ENCODE measurements around the gene TMCO4. TPM values are rescaled to one million over a fixed set of nuclear protein-coding genes. Genes with fewer than 3 reads are reported as not detected.

TMCO4 gene
- total RNA-seq, 1 experiment from 2014 or later = 7.2 TPM

DNA sequence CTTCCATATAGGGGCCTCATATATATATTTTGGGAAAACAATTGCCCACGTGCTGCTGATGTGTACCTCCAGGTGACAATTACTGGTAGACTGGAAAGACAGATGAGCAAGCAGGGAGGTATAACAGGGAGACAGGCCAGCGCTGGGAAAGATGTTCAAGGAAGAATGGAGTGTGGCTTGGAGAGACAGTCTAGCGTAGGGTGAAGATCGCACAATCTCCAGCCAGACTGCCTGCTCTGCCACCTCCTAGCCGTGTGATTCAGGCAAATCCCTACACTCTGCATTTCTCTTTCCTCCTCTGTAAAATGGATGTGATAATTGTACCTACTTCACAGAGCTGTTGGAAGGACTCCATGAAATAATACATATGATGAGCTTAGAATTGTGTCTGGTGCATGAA is 66.1 kb downstream of the TMCO4 start:
- TF ChIP-seq IRF2 (CRISPR knock-in tag; IDR thresholded peaks at IDR 0.05; ENCODE audit: borderline replicate concordance, low read depth) (no peak), ETV6 (CRISPR knock-in tag; IDR thresholded peaks at IDR 0.05) (no peak), FOXJ3 (CRISPR knock-in tag; IDR thresholded peaks at IDR 0.05; ENCODE audit: borderline replicate concordance) (no peak), ELF4 (CRISPR knock-in tag; IDR thresholded peaks at IDR 0.05; ENCODE audit: low read depth) (no peak), ZNF232 (CRISPR knock-in tag; IDR thresholded peaks at IDR 0.05) (no peak), SMAD4 (CRISPR knock-in tag; IDR thresholded peaks at IDR 0.05) (no peak), HMGXB4 (CRISPR knock-in tag; IDR thresholded peaks at IDR 0.05) (no peak), MYBL2 (CRISPR knock-in tag; IDR thresholded peaks at IDR 0.05) (no peak), NR2C2 (CRISPR knock-in tag; IDR thresholded peaks at IDR 0.05) (no peak), OVOL2 (CRISPR knock-in tag; IDR thresholded peaks at IDR 0.05; ENCODE audit: borderline replicate concordance) (no peak), RORB (CRISPR knock-in tag; IDR thresholded peaks at IDR 0.05) (no peak), GTF2I (CRISPR knock-in tag; conservative IDR thresholded peaks at IDR 0.05) (no peak)
- TF ChIP-seq, protein P1, sequence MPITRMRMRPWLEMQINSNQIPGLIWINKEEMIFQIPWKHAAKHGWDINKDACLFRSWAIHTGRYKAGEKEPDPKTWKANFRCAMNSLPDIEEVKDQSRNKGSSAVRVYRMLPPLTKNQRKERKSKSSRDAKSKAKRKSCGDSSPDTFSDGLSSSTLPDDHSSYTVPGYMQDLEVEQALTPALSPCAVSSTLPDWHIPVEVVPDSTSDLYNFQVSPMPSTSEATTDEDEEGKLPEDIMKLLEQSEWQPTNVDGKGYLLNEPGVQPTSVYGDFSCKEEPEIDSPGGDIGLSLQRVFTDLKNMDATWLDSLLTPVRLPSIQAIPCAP (CRISPR knock-in tag; IDR thresholded peaks at IDR 0.05) = no peak
- TF ChIP-seq, protein P2, sequence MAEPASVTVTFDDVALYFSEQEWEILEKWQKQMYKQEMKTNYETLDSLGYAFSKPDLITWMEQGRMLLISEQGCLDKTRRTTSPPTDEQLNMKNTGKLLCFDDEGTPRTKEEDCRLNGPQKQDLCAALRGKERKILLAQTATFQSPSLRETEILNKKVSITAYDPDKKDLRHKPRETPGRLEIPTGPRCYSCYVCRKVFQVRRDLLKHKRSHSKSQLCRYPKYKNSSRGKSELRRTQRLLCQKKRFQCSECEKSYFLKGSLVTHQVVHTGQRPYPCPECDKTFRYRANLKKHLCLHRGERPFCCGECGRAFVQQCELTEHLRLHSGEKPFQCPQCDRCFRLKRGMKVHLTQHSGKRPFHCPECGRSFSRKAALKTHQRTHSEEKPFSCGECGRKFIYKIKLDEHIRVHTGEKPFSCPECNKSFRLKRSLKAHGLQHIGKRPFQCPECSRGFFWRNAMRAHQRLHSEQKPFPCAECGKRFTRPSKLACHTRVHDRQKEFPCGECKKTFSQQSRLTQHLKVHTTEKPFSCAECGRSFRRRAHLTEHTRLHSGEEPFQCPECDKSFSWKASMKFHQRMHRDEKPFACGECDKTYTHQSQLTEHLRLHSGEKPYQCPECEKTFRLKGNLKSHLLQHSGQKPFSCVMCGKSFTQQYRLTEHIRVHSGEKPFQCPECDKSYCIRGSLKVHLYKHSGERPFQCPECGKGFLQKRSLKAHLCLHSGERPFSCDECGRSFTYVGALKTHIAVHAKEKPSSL (CRISPR knock-in tag; conservative IDR thresholded peaks at IDR 0.05) = no peak
- TF ChIP-seq, protein P3, sequence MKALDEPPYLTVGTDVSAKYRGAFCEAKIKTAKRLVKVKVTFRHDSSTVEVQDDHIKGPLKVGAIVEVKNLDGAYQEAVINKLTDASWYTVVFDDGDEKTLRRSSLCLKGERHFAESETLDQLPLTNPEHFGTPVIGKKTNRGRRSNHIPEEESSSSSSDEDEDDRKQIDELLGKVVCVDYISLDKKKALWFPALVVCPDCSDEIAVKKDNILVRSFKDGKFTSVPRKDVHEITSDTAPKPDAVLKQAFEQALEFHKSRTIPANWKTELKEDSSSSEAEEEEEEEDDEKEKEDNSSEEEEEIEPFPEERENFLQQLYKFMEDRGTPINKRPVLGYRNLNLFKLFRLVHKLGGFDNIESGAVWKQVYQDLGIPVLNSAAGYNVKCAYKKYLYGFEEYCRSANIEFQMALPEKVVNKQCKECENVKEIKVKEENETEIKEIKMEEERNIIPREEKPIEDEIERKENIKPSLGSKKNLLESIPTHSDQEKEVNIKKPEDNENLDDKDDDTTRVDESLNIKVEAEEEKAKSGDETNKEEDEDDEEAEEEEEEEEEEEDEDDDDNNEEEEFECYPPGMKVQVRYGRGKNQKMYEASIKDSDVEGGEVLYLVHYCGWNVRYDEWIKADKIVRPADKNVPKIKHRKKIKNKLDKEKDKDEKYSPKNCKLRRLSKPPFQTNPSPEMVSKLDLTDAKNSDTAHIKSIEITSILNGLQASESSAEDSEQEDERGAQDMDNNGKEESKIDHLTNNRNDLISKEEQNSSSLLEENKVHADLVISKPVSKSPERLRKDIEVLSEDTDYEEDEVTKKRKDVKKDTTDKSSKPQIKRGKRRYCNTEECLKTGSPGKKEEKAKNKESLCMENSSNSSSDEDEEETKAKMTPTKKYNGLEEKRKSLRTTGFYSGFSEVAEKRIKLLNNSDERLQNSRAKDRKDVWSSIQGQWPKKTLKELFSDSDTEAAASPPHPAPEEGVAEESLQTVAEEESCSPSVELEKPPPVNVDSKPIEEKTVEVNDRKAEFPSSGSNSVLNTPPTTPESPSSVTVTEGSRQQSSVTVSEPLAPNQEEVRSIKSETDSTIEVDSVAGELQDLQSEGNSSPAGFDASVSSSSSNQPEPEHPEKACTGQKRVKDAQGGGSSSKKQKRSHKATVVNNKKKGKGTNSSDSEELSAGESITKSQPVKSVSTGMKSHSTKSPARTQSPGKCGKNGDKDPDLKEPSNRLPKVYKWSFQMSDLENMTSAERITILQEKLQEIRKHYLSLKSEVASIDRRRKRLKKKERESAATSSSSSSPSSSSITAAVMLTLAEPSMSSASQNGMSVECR (CRISPR knock-in tag; IDR thresholded peaks at IDR 0.05; ENCODE audit: borderline replicate concordance) = no peak
- TF ChIP-seq, protein P4, sequence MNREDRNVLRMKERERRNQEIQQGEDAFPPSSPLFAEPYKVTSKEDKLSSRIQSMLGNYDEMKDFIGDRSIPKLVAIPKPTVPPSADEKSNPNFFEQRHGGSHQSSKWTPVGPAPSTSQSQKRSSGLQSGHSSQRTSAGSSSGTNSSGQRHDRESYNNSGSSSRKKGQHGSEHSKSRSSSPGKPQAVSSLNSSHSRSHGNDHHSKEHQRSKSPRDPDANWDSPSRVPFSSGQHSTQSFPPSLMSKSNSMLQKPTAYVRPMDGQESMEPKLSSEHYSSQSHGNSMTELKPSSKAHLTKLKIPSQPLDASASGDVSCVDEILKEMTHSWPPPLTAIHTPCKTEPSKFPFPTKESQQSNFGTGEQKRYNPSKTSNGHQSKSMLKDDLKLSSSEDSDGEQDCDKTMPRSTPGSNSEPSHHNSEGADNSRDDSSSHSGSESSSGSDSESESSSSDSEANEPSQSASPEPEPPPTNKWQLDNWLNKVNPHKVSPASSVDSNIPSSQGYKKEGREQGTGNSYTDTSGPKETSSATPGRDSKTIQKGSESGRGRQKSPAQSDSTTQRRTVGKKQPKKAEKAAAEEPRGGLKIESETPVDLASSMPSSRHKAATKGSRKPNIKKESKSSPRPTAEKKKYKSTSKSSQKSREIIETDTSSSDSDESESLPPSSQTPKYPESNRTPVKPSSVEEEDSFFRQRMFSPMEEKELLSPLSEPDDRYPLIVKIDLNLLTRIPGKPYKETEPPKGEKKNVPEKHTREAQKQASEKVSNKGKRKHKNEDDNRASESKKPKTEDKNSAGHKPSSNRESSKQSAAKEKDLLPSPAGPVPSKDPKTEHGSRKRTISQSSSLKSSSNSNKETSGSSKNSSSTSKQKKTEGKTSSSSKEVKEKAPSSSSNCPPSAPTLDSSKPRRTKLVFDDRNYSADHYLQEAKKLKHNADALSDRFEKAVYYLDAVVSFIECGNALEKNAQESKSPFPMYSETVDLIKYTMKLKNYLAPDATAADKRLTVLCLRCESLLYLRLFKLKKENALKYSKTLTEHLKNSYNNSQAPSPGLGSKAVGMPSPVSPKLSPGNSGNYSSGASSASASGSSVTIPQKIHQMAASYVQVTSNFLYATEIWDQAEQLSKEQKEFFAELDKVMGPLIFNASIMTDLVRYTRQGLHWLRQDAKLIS (CRISPR knock-in tag; IDR thresholded peaks at IDR 0.05; ENCODE audit: borderline replicate concordance) = no peak
- DNase-seq (ENCODE audit: low spot score) (no peak), ATAC-seq (no peak)
- no peak overlapping the region for H3K4me3 Mint-ChIP-seq
- H3K27me3 Mint-ChIP-seq (ENCODE audit: low read depth) = no peaks in the 10 kb centered on the region
- H3K9me3 Mint-ChIP-seq = peaks cover 10% of the 10 kb centered on the region
- ChIA-PET POLR2A (no interaction called here), CTCF (interaction anchor here (1.1 kb wide), 1 partner anchor 18 kb away, joined by 4 read pairs; no protein-coding TSS in a partner anchor)
- no peak overlapping the region for H3K27ac Mint-ChIP-seq
- no peaks in the 10 kb centered on the region for H3K4me1 Mint-ChIP-seq
- 0 out of 2 replicates have a peak, but pooled peaks cover 6% of the 10 kb centered on the region for H3K36me3 Mint-ChIP-seq
